SH-SY5Y (cell line): ENCODE data around the gene EEIG2.

Source experiments
- GATA2 ChIP-seq: IDR thresholded peaks from 2 replicates; pipeline ENCODE4 v1.6.1; 2011; ENCODE audit warnings: mild to moderate bottlenecking, low read depth, low read length
- GATA3 ChIP-seq: IDR thresholded peaks from 2 replicates; pipeline ENCODE4 v1.6.1; 2011; ENCODE audit warnings: low read depth, mild to moderate bottlenecking, low read length, moderate library complexity

- no peak for TF ChIP-seq GATA3
- TF ChIP-seq GATA2, result peak; percentile 73
Measured at GRCh38 chr1:108554682-108555427, 5.0 kb upstream of the EEIG2 start.
